Measurements from ENCODE around the gene CRISP3.
"Not testable (repeated sequence)": the region's sequence is repeated elsewhere in the genome, so short reads cannot be mapped to it uniquely, and the experiment has no call there.

The CRISP3 gene, protein sequence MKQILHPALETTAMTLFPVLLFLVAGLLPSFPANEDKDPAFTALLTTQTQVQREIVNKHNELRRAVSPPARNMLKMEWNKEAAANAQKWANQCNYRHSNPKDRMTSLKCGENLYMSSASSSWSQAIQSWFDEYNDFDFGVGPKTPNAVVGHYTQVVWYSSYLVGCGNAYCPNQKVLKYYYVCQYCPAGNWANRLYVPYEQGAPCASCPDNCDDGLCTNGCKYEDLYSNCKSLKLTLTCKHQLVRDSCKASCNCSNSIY

DNA sequence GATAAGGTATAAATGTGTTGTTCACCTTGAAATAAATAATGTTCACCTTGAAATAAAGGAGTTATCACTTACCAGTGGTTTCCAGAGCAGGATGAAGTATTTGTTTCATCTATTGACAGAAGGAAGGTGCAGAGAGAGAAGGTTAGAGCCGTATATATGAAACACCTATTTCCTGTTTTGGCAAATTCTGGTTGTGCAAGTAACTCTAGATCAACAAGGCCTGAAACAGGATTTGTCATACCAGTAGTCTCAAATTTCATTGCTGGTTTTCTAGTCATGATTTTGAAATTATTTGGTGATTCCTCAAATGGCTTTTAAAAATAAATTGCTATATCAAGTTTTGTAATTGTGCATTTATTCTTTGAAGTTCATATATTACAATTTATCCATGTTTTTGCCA is at the start of gene CRISP3:
Gene CRISP3, minus strand, starts transcription at position 130 of the 400 bp plus-strand sequence. Its CDS starts 21 bp downstream, at position 109.
- no peak for DNase-seq

DNA sequence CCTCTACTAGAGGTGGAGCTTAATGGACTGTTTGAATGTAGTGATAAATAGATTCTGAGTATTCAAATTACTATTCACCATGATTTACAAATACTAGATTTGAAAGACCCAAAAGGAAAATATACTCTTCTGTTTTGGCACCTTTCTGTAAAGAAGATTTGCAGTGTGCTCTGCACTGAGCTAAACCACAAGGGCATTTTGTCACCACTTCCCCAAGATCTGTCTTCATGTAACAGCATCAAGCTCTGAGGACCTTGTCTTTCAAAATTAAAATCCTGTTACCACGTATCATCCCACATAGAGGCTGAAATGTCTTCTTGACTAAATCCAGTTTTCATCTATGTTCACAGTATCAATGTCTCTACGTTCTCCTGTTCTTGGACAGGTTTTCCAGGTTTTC is 46.2 kb upstream of the CRISP3 start:
- DNase-seq: no peak

DNA sequence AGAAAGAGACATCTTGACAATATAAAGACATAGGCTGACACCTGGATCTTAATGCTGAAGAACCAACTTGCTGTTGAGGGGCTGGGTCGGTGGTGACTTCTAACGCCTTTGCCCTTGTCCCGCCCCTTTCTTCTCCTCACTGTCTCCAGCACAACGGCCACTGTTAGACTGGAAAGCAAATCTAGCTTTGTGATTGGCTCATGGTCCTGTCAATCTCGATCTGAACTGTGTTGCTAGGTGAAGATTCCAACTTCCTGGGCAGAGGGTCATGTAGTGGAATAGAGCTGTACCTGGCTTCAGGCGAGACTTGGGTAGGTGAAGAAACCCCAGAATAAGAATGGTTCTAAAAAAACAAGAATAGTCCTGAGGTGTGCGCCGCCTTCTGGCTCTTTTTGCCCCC is 43.0 kb upstream of the CRISP3 start, which contains the start of gene PGK2:
Gene PGK2, minus strand, starts transcription at position 110 of the 400 bp plus-strand sequence. Its CDS starts 98 bp downstream, at position 12.
- DNase-seq: peak; percentile 4

DNA sequence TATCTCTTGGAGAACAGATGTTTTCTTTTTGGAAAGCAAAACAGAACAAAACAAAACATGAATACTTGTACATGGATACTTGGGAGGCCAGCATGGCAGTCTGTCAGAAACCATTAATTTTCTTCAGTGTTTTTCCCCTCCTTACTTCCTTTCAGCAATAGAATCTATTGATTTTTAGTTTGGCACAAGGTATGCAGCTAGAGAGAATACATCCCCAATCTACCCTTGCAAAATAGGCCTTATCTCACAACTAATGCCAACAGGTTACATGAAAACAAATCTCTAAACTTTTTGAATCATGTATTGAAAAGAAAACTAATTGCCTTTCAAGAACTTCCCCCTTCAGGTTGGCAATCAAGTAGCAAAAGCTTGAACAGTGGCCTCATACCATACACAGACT is 40.1 kb upstream of the CRISP3 start:
- DNase-seq: no peak

DNA sequence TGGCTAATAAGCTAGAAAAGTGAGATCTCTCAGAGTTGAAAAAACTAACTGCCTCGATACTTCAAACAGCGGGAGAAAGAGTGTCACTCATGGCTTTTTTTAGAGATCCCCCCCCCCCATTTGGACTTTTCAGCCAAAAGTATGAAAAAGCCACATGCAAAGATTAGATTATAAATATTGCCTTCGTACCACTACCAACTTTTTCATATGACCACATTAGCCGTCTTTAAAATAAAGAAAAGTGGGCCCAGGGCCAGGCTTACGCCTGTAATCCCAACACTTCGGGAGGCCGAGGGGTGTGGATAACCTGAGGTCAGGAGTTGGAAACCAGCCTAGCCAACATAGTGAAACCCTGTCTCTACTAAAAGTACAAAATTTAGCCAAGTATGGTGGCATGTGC is 38.5 kb upstream of the CRISP3 start:
- no peak for DNase-seq

DNA sequence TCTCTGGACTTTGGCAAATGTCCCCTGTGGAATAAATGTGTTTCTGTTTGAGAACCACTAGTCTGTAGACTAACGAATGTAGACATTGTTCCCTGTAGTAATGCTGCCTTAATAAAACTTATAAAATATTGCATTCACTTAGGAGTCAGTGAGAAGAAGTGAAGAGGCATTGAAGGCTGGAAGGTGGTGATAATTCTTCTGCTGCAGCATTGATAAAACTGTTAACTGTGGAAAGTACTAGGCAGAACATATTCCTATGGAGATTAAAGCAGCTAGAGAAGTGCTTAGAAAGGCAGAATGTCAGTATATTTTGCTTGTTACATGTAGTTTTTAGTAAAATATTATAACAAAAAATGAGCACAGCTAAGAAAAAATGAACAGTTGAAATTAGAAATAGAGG is 38.1 kb upstream of the CRISP3 start:
- DNase-seq: no peak

DNA sequence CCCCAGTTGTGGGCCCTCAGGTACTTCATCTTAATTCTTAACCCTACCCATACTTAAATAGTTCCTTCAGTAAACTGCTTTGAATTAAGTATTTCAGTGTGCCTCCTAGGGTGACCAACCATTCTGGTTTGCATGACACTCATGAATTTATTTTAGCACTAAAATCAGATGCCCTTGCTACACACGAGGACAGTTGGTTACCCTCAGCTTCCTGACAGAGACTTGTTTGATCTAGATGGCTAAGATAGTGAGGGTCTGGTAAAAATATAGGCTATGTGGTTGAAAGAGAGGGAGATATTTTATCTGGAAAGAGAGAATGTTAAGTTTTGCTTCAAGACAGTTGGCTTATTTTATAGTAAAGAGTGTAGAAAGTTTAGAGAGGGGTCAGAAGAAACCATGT is 32.3 kb upstream of the CRISP3 start:
- DNase-seq: no peak

DNA sequence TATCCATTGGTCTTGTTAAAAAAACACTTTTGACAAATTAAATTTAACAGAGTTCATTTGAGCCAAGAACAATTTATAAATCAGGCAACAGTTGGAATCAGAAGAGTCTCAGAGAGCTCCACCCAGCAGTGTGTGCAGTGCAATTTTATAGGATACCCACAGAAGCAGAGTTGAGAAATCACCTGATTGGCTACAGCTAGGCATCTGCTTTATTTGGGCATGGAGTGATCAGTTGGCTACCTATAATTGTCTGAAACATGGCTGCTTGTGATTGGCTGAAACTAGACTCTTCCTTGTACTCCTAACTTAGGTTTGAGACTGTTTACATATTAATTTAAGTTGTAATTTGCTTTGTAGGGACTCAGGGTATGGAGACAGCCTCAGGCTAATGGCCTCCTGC is 30.9 kb upstream of the CRISP3 start:
- no peak for DNase-seq

DNA sequence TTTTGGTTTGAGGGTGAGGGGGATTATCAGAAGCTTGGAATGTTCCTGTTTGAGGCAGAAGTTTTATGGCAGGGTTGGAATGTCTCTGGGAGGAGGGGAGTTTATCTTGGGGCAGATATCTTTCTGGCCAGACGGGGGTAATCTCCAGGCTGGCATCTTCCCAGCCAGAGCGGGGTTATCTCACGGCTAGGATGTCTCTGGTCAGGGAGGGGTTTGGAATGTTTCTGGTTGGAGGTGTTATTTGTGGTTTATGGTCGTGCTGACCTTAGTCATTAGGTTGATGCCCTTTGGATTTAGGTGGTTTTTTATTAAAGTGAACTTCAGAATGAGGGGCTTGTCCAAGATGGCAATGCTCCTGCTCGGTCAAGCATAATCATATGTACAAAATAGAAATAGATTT is 28.1 kb upstream of the CRISP3 start:
- DNase-seq: no peak

DNA sequence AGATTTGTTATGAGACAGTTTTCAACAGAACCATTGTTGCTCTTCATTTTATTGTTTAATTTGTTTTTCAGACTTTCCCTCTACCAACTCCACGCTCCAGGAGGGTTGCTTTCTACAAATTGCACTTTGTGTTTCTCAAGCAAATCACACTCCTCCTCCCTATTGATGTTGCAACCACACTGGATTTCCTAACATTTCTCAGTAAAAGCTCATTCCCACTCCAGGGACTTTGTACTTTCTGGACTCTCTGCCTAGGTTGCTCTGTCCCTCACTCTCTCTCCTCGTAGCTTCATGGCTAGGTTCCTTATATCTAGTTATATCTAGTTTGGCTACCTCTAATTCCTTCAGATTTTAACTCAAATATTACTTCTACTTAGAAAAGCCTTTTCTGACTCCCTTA is 22.6 kb upstream of the CRISP3 start:
- DNase-seq: no peak

DNA sequence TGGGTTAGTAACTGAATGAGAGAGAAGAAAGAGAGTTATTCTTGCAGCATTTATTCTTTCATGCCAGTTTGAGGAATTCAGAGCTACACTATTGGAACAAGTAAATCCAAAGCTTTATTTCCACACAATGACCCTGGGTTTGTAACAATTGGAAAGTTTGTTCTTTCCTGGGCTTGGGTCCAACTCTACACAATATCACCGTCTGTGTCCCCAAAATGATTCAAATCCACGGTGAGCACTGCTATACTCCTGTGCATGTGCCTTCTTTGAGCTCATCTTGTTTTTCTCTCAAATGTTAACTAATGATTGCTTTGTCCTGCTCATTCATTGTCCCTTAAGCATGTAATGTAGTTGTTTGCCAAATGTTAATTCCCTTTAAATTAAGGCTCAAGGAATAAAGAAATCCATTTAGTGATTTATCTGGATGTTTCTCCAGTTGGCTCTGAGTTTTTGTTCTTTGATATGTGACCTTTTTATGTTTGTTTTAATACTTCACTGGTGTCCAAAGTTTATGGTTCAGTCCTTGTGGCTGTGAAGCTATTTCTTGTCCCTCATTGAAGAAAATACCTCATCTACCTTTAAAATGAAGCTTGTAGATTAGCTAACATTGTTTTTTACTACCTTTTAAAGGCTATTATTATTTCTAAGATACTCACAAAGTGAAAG is 20.5 kb upstream of the CRISP3 start:
- DNase-seq: no peak

DNA sequence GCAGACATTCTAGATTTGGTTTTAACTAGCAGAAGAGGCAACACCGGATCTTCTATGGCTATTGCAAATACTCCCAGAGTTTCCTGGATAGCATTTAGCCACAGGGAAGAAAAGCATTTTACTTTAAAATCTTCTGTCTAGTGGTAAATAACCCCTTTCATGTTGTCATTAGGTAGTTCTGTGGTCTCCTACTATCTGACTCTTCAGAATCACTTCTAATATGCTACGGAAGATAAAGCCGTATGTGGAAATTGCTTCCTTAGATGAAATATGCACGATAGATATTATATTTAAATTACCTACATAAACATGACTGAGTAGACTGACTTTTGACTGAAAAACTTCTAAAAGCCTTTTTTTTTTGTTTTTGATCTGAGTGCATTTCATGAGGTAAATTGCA is 759 bp downstream of the CRISP3 start:
- DNase-seq: no peak

DNA sequence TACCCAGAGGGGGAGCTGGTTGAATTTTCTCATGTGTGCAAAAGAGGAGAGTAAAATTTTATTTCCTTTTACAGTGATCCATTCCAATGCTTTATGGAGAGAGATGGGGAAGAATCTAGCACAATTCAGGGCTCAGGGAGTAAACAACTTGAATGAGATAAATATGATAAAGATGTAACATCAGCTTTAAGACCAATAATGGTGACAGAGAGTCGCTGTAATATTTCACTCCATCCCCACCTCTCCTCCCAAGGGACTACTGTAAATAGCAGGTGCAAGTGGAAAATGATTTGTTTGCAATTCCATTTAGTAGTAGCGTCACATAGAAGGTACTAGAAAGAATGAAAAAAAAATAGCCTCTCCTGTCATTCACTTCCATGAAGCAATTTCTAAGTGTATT is 4.8 kb downstream of the CRISP3 start:
- DNase-seq: no peak

DNA sequence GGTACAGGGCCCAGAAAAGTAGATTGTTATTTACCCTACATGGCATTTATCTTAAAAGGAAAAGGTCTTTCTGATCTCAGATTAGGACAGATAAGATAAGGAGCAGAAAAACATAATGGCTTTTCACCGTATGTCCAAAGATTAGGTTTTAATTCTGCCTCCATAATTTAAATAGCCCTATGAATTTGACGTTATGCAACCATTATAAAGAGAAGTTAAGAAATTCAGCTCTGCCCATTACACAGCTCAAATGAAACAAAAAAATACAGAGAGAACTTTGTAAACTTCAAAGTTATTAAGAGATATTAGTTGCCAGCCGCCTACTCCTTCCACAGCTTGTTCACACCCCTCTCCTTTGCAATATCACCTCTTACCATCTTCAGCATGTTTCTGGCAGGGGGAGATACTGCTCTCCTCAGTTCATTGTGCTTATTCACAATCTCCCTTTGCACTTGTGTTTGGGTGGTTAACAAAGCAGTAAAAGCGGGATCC is 8.1 kb downstream of the CRISP3 start:
- DNase-seq: no peak

DNA sequence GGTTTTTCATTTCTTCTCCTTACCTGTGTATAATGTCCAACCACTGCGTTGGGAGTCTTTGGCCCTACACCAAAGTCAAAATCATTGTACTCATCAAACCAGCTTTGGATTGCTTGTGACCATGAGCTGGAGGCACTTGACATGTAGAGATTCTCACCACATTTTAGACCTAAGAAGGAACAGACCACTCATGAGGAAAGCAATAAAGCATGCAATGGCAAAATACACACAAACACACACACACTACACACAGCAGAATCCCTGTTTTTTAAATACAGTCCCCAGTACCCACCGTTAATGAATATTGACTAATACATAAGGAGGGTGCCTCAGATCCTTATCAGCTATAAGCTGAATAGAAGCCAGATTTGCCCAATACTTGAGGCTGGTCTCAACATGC is 10.5 kb downstream of the CRISP3 start:
- DNase-seq: no peak

DNA sequence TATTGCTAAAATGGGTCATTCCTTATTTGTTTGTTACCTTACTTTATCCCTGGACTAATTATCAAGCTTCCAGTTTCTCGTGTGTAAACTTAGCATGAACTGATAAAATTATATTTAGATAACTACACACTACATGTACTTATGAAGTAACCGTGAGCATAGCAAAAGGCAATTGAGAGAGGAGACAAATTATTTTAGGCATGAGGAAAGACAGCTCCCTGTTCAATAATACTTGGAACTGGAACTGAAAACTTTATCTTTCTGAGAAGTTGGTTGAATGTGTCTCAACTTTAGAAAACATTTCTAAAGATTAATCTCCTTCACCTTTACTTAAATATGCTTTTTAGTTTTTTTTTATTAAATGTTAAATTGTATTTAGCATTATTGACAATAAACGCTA is 11.4 kb downstream of the CRISP3 start:
- no peak for DNase-seq

DNA sequence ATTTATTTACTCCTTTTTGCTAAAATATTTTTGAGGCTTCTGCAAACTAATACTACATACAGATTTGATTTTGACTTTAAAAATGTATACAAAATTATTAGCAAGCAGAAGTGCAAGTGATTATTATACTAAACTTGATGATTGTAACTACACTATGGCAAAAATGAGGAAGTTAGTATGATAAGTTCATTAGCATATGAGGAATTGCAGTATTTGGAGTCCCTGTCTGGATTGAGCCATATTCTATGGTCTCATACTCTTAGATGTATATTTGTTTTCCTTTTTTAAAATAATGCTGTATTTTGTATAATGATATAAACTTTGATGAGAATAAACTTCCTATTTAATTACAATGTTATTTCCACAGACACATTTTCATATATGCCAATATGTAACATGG is 13.9 kb downstream of the CRISP3 start:
- no peak for DNase-seq

DNA sequence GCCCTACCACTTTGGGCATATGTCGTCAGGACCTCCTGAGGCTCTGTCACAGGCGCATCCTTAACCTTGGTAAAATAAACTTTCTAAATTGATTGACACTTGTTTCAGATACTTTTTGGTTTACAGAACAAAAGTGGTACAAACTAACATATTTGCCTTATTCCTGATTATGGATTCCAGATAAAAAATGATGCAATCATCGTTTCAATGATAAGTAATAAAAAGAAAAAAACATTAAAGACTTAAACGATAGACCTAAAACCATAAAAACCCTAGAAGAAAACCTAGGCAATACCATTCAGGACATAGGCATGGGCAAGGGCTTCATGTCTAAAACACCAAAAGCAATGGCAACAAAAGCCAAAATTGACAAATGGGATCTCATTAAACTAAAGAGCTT is 20.3 kb downstream of the CRISP3 start:
- not testable (repeated sequence) for DNase-seq

DNA sequence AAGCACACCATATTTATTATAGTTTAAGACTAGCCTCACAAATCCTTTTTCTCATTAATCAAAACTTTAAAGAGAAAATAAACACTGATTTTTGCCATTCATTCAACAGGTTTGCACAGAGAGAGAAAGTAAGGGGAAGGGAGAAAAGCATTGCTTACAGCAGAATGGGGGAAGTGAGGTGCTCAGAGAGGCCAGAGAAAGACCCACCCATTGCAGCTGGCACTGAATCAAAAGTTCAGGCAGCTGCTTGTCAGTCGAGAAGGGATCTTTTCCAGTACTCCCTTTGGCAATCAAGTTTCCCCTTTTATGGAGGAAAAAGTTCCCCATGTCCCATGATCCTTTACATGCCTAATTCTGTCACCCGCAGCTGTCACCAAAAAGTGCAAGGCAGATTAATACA is 22.9 kb downstream of the CRISP3 start:
- DNase-seq: no peak

DNA sequence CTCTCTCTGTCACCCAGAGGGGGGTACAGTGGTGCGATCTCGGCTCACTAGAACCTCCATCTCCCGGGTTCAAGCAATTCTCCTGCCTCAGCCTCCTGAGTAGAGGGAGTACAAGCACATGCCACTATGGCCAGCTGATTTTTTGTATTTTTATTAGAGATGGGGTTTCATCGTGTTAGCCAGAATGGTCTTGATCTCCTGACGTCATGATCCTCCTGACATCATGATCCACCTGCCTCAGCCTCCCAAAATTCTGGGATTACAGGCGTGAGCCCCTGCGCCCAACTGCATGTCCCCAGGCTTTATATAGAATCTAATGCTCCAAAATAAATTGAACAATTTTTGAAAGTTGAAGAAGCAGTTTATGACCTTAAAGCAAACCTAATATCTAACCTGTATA is 23.8 kb downstream of the CRISP3 start:
- no peak for DNase-seq

DNA sequence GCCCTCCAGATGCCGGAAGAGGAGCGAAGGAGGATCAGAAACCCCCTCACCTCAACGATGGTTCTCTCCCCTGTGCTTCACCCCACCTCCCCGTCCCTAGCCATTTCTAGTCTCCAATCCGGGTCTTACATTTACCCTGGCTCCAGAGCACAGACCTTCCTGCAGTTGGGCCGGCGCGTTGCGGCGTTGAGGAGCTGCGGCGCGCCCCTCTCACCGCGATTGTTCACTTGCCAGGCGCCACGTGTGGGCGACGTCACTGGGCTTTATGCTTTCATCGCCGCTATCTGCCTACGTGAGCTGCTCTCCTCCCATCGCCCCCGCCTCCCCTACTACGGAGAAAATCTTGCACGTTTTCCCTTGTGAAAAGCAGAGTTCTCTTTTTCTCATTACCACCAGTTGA is 30.8 kb downstream of the CRISP3 start, which contains the start of gene CRISP2:
Gene CRISP2, minus strand, starts transcription at position 198 of the 400 bp plus-strand sequence. CDS start 4,347 bp downstream, outside the sequence.
- no peak for DNase-seq

DNA sequence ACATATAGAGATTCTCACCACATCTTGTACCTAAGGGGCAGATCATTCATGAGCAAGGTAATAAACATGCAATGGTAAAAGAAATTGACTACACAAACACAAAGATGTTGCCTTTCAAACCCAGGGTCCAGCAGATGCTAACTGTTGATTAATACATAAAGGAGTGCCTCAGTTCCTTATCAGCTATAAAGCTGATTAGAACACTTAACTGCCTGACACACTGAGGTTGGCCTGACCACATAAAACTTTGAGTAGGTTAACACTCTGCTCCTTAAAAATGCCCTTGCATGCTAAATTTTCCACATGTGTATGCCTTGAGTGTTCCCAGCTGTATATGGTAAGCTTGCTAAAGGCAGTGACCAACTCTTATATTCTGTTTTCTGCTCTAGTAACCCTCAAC is 45.7 kb downstream of the CRISP3 start:
- DNase-seq: no peak

DNA sequence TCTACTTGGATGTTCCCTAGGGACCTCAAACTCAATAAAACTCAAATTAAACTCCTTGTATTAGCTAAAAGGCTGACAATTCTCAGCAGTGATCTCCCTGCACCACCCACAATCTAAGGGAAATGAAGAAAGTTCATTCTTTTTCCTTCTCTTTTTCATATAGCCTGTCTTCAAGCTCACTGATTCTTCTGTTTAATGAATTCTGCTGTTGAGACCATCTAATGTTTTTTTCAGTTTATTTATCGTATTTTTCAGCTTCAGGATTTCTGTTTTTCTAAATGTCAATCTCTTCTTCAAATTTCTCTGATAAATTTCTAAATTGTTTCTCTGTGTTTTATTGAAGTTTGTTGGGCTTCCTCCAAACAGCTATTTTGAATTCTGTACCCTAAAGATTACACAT is 50.7 kb downstream of the CRISP3 start:
- DNase-seq: no peak

DNA sequence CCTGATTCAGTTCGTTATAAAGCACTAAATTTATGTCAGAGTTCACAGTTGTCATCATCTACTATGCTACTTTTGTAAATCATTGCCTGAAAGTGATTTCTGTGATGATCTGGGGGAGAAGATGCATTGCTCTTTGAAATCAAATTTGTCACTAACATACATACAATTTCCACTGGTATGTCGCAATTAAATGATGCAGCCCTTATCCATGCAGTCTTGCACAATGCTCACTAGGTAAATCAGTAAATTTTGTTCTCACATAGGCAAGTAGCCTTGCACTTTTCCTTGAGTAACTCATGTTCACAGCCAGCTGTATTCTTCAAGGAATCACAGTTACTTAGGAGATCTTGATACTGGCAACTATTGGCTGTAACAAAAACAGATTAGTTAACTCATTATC is 51.7 kb downstream of the CRISP3 start:
- DNase-seq: no peak
